SK-N-SH treated with all-trans-retinoic acid at 6 μM for 48 hours (cell line): ENCODE measurements around the gene SAMD3.
"Not testable (repeated sequence)": the region's sequence is repeated elsewhere in the genome, so short reads cannot be mapped to it uniquely, and the experiment has no call there.

Experiments
- ATAC-seq: fragments of 200-7000 bp; cut with Tn5 transposase; 3 replicates; pipeline ENCODE4 v1.9.1; 2020; ENCODE audit warnings: mild to moderate bottlenecking, moderate library complexity
- ARNTL ChIP-seq: fragments of 450-650 bp; formaldehyde crosslinking; IDR thresholded peaks from 2 replicates; pipeline ENCODE4 v1.5.0; 2020; ENCODE audit warnings: low read depth, mild to moderate bottlenecking, moderate library complexity, borderline replicate concordance
- BACH2 ChIP-seq: fragments of 250-450 bp; sonication (Bioruptor Pico); IDR thresholded peaks from 2 replicates; pipeline ENCODE4 v1.9.0; 2021; ENCODE audit warnings: mild to moderate bottlenecking, borderline replicate concordance
- CSDC2 ChIP-seq: fragments of 250-450 bp; sonication (Bioruptor Pico); IDR thresholded peaks from 2 replicates; pipeline ENCODE4 v1.5.0; 2020; ENCODE audit warnings: mild to moderate bottlenecking, moderate library complexity
- ESRRG ChIP-seq: fragments of 250-450 bp; sonication (Bioruptor Pico); IDR thresholded peaks from 2 replicates; pipeline ENCODE4 v1.6.1; 2021; ENCODE audit warnings: mild to moderate bottlenecking
- GLIS3 ChIP-seq: fragments of 250-450 bp; sonication (Bioruptor Pico); IDR thresholded peaks from 2 replicates; pipeline ENCODE4 v1.5.0; 2020; ENCODE audit warnings: mild to moderate bottlenecking, moderate library complexity
- ISL1 ChIP-seq: fragments of 250-450 bp; sonication (Bioruptor Pico); IDR thresholded peaks from 2 replicates; pipeline ENCODE4 v2.1.2; 2022; ENCODE audit warnings: mild to moderate bottlenecking, moderate library complexity
- OSR1 ChIP-seq: fragments of 250-450 bp; sonication (Bioruptor Pico); IDR thresholded peaks from 2 replicates; pipeline ENCODE4 v1.8.0; 2022; ENCODE audit warnings: moderate library complexity, mild to moderate bottlenecking, inconsistent platforms
- PPARA ChIP-seq: fragments of 250-450 bp; sonication (Bioruptor Pico); IDR thresholded peaks from 2 replicates; pipeline ENCODE4 v1.5.0; 2020; ENCODE audit warnings: mild to moderate bottlenecking, borderline replicate concordance
- RARB ChIP-seq: fragments of 250-450 bp; sonication (Bioruptor Pico); IDR thresholded peaks from 2 replicates; pipeline ENCODE4 v1.8.0; 2021; ENCODE audit warnings: mild to moderate bottlenecking, moderate library complexity
- SNAI2 ChIP-seq: fragments of 250-450 bp; sonication (Bioruptor Pico); IDR thresholded peaks from 2 replicates; pipeline ENCODE4 v1.5.0; 2020; ENCODE audit warnings: mild to moderate bottlenecking, moderate library complexity
- TCF4 ChIP-seq: fragments of 250-450 bp; sonication (Bioruptor Pico); IDR thresholded peaks from 2 replicates; pipeline ENCODE4 v1.8.0; 2021; ENCODE audit warnings: mild to moderate bottlenecking, moderate library complexity, borderline replicate concordance
- TOX ChIP-seq: fragments of 250-450 bp; sonication (Bioruptor Pico); IDR thresholded peaks from 2 replicates; pipeline ENCODE4 v1.8.0; 2021; ENCODE audit warnings: mild to moderate bottlenecking, moderate library complexity, borderline replicate concordance
- ZC3H10 ChIP-seq: fragments of 250-450 bp; sonication (Bioruptor Pico); IDR thresholded peaks from 2 replicates; pipeline ENCODE4 v1.5.1; 2021; ENCODE audit warnings: mild to moderate bottlenecking, moderate library complexity
- ZFP3 ChIP-seq: fragments of 250-450 bp; sonication (Bioruptor Pico); IDR thresholded peaks from 2 replicates; pipeline ENCODE4 v1.5.0; 2020; ENCODE audit warnings: mild to moderate bottlenecking, moderate library complexity
- ZFP30 ChIP-seq: fragments of 450-650 bp; formaldehyde crosslinking; IDR thresholded peaks from 2 replicates; pipeline ENCODE4 v1.5.0; 2022; ENCODE audit warnings: mild to moderate bottlenecking, moderate library complexity
- ZNF565 ChIP-seq: fragments of 450-650 bp; formaldehyde crosslinking; conservative IDR thresholded peaks from 2 replicates; pipeline ENCODE4 v1.5.0; 2020; ENCODE audit warnings: low read depth, mild to moderate bottlenecking, moderate library complexity
- ZNF70 ChIP-seq: fragments of 450-650 bp; formaldehyde crosslinking; IDR thresholded peaks from 2 replicates; pipeline ENCODE4 v1.5.0; 2020; ENCODE audit warnings: mild to moderate bottlenecking, moderate library complexity
- ZNF8 ChIP-seq: fragments of 450-650 bp; formaldehyde crosslinking; IDR thresholded peaks from 2 replicates; pipeline ENCODE4 v1.5.0; 2020; ENCODE audit warnings: mild to moderate bottlenecking, moderate library complexity
- TF ChIP-seq, protein P1 (sequence below): fragments of 250-450 bp; sonication (Bioruptor Pico); IDR thresholded peaks from 2 replicates; pipeline ENCODE4 v1.8.0; 2020; ENCODE audit warnings: mild to moderate bottlenecking, moderate library complexity, borderline replicate concordance
- TF ChIP-seq, protein P2 (sequence below): fragments of 250-450 bp; sonication (Bioruptor Pico); IDR thresholded peaks from 2 replicates; pipeline ENCODE4 v1.5.1; 2020; ENCODE audit warnings: low read depth, mild to moderate bottlenecking, moderate library complexity
- TF ChIP-seq, protein P3 (sequence below): fragments of 250-450 bp; sonication (Bioruptor Pico); IDR thresholded peaks from 2 replicates; pipeline ENCODE4 v1.5.1; 2021; ENCODE audit warnings: mild to moderate bottlenecking, moderate library complexity
- TF ChIP-seq, protein P4 (sequence below): fragments of 250-450 bp; sonication (Bioruptor Pico); IDR thresholded peaks from 2 replicates; pipeline ENCODE4 v1.8.0; 2021; ENCODE audit warnings: low read depth, mild to moderate bottlenecking, moderate library complexity, borderline replicate concordance
- TF ChIP-seq, protein P5 (sequence below): fragments of 250-450 bp; sonication (Bioruptor Pico); IDR thresholded peaks from 2 replicates; pipeline ENCODE4 v1.5.0; 2020; ENCODE audit warnings: mild to moderate bottlenecking, moderate library complexity

SAMD3 gene

DNA sequence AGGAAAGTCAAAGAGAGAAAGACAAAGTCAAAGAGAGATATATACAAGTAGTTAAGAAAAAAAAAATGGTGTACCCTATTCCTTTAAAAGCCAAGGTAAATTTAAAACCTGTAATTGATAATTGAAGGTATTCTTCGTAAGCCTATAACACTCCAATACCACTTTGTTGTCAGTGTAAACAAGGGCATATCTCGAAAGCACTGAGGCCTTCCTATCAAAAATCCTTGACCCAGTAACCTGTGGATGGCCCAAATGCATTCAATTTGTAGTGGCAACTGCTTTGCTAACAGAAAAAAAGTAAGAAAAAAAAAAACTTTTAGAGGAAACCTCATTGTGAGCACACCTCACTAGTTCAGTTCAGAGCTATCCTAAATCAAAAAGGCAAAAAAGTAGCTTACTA is 39.3 kb upstream of the SAMD3 start:
- TF ChIP-seq, protein P1, sequence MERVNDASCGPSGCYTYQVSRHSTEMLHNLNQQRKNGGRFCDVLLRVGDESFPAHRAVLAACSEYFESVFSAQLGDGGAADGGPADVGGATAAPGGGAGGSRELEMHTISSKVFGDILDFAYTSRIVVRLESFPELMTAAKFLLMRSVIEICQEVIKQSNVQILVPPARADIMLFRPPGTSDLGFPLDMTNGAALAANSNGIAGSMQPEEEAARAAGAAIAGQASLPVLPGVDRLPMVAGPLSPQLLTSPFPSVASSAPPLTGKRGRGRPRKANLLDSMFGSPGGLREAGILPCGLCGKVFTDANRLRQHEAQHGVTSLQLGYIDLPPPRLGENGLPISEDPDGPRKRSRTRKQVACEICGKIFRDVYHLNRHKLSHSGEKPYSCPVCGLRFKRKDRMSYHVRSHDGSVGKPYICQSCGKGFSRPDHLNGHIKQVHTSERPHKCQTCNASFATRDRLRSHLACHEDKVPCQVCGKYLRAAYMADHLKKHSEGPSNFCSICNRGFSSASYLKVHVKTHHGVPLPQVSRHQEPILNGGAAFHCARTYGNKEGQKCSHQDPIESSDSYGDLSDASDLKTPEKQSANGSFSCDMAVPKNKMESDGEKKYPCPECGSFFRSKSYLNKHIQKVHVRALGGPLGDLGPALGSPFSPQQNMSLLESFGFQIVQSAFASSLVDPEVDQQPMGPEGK (CRISPR knock-in tag): no peak
- TF ChIP-seq TCF4 (no peak), RARB (CRISPR knock-in tag) (no peak), ZNF565 (CRISPR knock-in tag) (no peak), CSDC2 (CRISPR knock-in tag) (no peak), SNAI2 (CRISPR knock-in tag) (no peak), BACH2 (CRISPR knock-in tag) (no peak)
- TF ChIP-seq, all 23 proteins: peak for 0
- no peak for ATAC-seq

DNA sequence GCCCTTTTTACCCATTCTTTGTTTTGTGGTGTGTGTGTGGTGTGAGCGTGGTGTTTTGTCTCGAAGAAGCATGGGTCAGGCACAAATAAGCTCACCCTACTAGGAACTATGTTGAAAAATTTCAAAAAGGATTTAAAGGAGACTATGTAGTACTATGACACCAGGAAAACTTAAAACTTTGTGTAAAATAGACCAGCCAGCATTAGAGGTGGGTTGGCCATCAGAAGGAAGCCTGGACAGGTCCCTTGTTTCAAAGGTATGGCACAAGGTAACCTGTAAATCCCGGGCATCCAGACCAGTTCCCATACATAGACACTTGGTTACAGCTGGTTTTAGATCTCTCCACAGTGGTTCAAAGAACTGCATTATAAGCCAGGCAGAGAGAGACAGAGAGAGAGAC is 38.8 kb upstream of the SAMD3 start:
- not testable (repeated sequence) for ATAC-seq

DNA sequence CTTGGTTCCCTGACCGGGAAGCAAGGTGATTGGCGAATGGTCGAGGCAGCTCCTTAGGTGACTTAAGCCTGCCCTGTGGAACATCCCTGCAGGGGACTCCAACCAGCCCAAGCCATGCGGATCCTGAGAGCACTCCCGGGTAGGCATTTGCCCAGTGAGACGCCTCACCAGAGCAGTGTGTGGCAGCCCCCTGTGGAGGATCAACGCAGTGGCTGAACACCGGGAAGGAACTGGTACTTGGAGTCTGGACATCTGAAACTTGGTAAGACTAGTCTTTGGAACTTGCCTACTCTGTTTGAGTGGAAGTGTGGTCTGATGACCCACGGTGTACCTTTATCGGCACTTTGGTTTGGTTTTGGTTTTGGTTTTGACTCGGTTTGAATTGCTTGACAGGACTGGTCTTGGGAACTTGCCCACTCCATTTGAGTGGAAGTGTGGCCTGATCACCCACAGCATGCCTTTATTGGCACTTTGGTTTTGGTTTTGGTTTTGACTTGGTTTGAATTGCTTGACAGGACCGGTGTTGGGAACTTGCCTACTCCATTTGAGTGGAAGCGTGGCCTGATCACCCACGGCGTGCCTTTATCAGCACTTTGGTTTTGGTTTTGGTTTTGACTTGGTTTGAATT is 38.0 kb upstream of the SAMD3 start:
- ATAC-seq: not testable (repeated sequence)

DNA sequence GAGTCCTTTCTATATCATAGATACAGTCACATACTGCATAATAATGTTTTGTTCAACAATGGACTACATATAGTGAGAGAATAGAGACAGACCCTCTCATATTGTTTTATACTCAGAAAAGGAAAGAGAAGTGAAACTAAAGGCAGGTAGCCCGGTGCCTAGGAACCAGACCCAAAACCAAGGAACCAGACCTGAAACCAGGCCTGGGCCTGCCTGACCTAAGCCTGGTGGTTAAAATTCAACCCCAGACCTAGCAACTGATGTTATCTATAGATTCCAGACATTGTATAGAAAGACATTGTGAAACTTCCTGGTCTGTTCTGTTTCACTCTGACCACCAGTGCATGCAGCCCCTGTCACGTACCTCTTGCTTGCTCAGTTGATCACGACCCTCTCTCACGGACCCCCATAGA is 37.3 kb upstream of the SAMD3 start:
- not testable (repeated sequence) for ATAC-seq

DNA sequence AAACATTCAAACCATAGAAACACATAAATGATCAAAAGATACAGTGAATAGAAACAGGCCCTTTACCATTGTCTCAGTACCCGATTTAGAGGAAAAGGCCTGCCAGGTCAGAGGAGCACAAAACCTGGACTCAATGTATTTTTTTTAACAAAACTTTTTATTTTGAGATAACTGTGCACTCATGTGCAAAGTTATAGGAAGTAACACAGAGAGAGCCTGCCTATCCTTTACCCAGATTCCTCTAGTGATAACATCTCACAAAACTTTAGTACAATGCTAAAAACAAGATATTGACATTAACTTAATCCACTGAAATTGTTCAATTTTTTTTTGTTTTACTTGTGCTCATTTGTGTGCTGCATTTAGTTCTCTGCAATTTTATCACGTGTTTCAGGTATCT is 36.8 kb upstream of the SAMD3 start:
- TF ChIP-seq TCF4: no peak
- no peak for TF ChIP-seq ZFP30 (CRISPR knock-in tag)
- TF ChIP-seq ZC3H10 (CRISPR knock-in tag): no peak
- no peak for TF ChIP-seq ESRRG
- no peak for TF ChIP-seq SNAI2 (CRISPR knock-in tag)
- no peak for TF ChIP-seq TOX (CRISPR knock-in tag)
- TF ChIP-seq GLIS3 (CRISPR knock-in tag): no peak
- no peak for TF ChIP-seq OSR1
- TF ChIP-seq ARNTL (CRISPR knock-in tag): no peak
- no peak for TF ChIP-seq PPARA (CRISPR knock-in tag)
- TF ChIP-seq, protein P2, sequence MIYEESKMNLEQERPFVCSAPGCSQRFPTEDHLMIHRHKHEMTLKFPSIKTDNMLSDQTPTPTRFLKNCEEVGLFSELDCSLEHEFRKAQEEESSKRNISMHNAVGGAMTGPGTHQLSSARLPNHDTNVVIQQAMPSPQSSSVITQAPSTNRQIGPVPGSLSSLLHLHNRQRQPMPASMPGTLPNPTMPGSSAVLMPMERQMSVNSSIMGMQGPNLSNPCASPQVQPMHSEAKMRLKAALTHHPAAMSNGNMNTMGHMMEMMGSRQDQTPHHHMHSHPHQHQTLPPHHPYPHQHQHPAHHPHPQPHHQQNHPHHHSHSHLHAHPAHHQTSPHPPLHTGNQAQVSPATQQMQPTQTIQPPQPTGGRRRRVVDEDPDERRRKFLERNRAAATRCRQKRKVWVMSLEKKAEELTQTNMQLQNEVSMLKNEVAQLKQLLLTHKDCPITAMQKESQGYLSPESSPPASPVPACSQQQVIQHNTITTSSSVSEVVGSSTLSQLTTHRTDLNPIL (CRISPR knock-in tag): no peak
- no peak for TF ChIP-seq ZNF70 (CRISPR knock-in tag)
- TF ChIP-seq ZFP3 (CRISPR knock-in tag): no peak
- TF ChIP-seq, protein P3, sequence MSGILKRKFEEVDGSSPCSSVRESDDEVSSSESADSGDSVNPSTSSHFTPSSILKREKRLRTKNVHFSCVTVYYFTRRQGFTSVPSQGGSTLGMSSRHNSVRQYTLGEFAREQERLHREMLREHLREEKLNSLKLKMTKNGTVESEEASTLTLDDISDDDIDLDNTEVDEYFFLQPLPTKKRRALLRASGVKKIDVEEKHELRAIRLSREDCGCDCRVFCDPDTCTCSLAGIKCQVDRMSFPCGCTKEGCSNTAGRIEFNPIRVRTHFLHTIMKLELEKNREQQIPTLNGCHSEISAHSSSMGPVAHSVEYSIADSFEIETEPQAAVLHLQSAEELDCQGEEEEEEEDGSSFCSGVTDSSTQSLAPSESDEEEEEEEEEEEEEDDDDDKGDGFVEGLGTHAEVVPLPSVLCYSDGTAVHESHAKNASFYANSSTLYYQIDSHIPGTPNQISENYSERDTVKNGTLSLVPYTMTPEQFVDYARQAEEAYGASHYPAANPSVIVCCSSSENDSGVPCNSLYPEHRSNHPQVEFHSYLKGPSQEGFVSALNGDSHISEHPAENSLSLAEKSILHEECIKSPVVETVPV: no peak
- no peak for TF ChIP-seq CSDC2 (CRISPR knock-in tag)
- ATAC-seq: no peak

DNA sequence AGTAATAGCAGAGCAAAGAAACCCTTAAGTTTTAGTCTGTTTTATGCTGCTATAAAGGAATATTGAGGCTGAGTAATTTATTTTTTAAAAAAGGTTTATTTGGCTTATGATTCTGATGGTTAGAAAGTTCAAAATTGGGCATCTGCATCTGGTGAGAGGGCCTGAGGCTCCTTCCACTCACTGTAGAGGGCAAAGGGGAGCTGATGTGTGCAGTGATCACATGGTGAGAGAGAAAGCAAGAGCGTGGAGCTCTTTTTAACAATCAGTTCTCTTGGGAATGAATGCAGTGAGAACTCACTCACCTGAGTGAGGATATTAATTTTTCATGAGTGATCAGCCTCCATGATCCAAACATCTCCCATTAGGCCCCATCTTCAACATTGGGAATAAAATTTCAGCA is 36.4 kb upstream of the SAMD3 start:
- ATAC-seq: no peak
- TF ChIP-seq TCF4 (no peak), BACH2 (CRISPR knock-in tag) (no peak), ISL1 (no peak), TOX (CRISPR knock-in tag) (no peak), ZNF70 (CRISPR knock-in tag) (no peak), ESRRG (no peak), ZFP30 (CRISPR knock-in tag) (no peak), ZNF565 (CRISPR knock-in tag) (no peak), ZNF8 (no peak), ZC3H10 (CRISPR knock-in tag) (no peak), OSR1 (no peak), ARNTL (CRISPR knock-in tag) (no peak), RARB (CRISPR knock-in tag) (no peak)
- TF ChIP-seq, protein P4, sequence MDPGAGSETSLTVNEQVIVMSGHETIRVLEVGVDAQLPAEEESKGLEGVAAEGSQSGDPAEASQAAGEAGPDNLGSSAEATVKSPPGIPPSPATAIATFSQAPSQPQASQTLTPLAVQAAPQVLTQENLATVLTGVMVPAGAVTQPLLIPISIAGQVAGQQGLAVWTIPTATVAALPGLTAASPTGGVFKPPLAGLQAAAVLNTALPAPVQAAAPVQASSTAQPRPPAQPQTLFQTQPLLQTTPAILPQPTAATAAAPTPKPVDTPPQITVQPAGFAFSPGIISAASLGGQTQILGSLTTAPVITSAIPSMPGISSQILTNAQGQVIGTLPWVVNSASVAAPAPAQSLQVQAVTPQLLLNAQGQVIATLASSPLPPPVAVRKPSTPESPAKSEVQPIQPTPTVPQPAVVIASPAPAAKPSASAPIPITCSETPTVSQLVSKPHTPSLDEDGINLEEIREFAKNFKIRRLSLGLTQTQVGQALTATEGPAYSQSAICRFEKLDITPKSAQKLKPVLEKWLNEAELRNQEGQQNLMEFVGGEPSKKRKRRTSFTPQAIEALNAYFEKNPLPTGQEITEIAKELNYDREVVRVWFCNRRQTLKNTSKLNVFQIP (CRISPR knock-in tag): no peak
- TF ChIP-seq, protein P2 (CRISPR knock-in tag): no peak
- TF ChIP-seq, protein P5, sequence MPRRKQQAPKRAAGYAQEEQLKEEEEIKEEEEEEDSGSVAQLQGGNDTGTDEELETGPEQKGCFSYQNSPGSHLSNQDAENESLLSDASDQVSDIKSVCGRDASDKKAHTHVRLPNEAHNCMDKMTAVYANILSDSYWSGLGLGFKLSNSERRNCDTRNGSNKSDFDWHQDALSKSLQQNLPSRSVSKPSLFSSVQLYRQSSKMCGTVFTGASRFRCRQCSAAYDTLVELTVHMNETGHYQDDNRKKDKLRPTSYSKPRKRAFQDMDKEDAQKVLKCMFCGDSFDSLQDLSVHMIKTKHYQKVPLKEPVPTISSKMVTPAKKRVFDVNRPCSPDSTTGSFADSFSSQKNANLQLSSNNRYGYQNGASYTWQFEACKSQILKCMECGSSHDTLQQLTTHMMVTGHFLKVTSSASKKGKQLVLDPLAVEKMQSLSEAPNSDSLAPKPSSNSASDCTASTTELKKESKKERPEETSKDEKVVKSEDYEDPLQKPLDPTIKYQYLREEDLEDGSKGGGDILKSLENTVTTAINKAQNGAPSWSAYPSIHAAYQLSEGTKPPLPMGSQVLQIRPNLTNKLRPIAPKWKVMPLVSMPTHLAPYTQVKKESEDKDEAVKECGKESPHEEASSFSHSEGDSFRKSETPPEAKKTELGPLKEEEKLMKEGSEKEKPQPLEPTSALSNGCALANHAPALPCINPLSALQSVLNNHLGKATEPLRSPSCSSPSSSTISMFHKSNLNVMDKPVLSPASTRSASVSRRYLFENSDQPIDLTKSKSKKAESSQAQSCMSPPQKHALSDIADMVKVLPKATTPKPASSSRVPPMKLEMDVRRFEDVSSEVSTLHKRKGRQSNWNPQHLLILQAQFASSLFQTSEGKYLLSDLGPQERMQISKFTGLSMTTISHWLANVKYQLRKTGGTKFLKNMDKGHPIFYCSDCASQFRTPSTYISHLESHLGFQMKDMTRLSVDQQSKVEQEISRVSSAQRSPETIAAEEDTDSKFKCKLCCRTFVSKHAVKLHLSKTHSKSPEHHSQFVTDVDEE (CRISPR knock-in tag): no peak
